Hypothalamus (tissue), 51 donors: ENCODE results near the gene NPFFR1.

ENCODE experiments used
- DNase-seq, 51 donors: peaks; one replicate each; lab custom pipeline; 2025; lab: John Stamatoyannopoulos, UW

The NPFFR1 gene

DNA sequence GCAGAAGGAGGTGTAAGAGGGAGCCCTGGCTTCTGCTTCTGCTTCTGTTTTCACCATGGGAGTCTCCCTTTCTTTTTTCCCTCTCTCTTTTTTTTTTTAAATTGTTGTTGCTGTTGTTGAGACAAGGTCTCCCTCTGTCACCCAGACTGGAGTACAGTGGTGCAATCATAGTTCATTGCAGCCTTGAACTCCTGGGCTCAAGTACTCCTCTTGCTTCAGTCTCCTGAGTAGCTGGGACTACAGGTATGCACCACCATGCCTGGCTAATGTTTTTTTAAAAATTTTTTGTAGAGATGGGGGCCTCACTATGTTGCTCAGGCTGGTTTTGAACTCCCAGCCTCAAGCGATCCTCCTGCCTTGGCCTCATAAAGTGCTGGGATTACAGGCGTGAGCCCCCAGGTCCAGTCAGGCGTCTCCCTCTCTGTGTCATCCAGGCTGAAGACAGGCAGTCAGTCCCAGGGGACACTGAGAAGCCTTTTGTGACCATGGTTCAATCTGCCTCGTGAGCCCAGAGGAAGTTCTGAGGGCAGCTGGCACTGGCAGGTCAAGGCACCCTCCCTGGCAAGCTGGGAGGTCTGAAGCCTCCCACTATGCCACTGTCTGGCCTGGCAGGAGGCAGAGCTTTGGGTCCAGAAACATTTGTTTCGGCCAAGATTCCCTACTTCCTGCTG, 33.6 kb upstream of the NPFFR1 start:
- DNase-seq = no peak

DNA sequence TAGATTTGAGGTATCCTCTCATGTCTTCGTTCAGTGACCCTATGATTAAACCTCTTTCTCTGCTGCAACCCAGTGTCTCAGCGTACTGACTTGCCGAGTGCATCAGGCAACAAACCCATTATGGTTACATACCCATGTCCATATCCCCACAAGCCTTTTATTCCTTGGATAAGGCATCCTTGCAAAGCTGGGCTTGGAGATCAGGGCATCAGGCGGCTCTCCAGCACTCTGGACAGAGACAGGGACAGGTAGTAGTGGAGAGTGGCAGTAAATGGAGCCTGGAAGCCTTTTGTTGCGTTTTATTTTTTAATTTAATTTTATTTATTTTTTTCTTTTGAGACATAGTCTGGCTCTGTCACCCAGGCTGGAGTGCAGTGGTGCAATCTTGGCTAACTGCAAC, 32.0 kb upstream of the NPFFR1 start:
- DNase-seq = no peak

DNA sequence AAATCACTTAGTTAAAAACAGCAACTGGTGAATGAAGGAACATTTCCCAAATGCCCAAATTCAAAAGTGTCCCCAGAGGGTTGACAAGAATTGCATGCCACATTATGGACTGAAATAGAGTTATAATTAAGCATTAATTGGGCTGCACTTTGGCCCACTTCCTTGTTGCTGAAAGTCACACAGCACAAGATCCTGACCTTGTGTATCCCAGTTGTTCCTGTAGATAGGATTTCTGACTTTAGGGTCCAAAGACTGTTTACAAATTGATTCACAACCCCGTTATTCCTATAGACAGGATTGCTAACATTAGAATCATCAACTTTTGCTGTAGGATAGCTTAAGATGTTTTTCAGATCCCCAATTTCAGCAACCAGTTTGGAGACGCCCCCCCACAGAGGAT, 31.5 kb upstream of the NPFFR1 start:
- DNase-seq = no peak

DNA sequence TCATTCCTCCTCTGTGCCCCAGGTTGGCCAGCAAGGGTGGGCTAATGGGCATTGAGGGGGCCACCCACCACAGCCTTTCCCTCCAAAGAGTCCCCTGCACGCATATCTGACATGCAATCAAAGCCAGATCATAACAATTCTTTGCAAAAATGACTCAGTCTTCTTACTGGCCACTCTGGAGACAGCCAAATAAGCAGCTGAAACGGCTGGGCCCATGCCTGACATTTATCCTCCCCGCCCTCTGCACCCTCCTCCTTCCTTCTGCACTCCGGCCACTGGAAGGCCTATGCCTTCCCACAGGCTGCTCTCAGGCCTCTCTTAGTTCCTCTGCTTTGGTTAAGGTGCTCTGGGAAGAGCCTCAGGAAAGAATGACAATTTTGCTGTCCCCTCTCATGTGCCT, 29.2 kb upstream of the NPFFR1 start:
- no peak for DNase-seq

DNA sequence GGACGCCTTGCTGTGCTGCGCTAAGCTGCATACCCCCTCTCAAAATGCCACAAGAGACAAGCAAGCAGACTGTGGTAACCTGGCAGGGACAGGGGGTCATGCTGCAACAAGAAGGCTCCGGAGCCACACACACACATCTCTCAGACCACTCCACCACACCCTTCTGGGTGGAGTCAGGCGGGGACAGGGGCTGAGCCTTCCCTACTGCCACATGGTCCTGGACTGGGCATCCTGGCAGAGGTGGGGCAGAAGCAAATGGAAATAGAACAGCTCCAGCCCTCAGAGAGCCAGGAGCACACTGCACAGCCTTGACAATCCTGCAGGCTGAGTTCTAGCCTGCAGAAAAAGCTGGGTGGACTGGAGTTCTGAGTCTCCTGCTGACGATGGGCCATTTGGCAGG, 28.4 kb upstream of the NPFFR1 start:
- DNase-seq = no peak

DNA sequence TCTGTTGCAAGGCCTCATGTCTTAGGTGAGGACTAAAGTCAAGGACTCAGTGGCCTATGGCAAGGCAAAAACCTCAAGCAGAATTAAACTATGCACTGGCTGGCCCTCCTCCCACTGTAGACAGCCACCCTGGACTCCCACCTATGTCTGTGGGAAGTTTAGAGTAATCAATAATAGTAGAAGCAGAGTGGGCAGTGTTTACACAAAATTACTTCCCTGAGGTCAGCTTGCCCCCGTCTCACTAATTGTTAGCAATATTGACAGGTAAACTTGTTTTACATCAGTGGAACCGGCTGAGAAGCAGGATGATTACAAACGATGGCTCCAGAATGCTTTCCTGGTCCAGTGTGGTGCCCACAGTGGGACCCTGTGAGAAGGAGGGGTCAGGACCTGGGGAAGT, 27.9 kb upstream of the NPFFR1 start:
- DNase-seq = no peak

DNA sequence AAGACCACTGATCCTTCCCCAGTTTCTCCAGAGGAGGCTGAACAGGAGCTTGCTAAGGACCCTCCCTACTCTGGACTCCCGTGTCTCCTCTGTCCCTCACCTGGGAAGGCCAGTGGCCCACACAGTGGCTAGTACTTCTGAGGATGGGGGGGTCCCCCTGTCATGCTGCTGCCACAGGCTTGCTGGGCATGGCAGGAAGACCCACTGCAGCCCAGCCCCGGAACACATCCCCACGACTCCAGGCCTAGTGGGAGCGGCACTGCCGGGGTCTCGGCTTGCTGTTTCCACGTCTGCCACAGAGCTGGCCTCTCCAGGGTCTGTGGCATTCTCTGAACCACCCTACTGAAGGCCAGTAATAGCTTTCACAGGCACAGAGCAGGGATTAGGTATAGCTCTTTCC, 25.9 kb upstream of the NPFFR1 start:
- DNase-seq = no peak

DNA sequence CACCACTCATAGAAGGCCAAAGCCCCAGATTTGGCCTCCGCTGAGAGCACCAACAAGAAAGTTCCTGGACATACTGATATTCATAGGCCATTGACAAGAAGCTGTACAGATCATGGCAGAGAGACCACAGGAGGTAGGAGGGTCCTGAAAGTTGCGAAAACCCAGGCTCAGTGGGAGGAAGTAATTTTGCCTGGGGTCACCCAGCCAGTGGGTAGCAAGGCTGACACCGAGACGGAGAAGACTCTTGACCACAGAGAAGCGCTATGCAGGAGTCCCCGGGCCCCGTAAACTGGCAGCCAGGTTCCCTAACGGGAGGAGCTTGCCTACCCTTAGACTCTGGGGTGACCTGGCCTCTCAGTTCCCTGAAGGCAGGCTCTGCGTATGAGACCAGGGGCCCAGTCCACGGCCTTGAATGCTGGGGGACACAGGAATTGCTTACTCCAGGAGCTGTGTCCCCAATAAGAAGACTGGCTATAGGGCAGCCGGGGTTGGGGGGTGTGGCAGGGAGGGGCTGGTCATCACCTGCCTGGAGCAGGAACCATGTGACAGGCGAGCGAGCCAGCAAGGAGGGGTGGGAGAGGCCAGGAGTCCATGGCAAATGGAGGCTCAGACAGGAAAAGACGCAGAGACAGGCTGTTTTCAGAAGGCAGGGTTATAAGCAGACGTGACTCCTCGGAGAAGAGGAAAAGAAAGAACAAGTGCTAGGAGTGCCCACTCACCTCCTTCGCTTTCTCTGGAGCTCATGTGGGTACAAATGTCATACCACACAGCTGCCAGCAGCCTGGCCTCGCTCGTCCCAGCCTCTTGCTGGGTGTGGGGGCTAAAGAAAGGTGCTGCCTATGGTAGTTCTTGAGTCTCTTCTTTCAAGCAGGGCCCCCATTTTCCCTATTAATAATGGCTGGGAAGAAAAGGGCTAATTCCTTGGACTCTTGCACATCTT, 24.6 kb upstream of the NPFFR1 start:
- DNase-seq = no peak

DNA sequence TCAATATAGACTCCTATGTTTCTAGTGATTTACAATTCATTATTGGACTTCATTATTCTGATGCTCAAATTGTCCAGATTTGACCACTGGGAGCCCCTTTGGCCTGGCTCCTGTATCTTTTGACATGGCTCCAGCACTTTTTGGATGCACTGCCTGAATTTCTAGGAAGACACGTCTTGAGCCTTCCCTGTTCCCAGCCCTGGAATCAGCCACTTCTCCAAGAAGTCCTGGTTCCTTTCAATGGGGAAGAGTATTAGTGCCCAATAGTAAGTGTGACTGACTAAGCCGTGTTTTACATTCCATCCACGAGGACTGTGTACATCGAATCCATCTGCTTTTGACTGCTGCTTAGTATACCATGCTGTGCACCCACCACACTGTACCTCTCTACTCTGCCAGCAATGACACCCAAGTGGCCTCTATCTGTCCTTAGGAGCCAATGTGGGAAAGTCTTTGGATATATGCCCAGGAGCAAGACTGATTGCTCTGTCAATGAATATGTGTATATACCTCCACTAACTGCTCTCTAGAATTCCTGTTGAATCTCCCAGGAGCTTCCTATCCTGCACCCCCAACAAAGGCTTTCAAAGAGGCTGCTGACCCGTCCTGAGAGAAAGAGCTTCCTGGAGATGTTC, 23.2 kb upstream of the NPFFR1 start:
- no peak for DNase-seq

DNA sequence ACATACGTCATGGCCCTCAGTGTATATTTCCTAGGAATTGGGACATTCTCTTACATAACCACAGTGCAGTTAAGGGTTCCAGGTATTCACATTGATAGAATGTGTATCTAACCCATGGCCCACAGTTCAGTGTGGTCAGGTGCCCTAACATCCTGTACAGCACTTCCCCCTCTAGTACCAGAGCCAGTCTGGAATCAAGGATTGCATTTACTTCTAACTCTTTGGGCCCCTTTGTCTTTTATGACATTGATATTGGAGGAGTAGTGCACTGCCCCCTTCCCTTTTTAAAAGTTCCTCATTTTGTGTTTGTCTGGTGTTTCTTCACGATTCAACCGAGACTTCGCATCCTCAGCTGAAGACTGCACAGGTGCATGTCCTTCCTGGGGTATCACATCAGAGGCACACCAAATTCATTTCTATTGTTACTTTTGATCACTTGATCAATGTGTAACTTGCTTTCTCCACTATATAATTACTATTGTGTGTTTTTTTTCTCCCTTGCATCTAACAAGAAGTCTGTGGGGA, 22.4 kb upstream of the NPFFR1 start:
- DNase-seq = no peak

DNA sequence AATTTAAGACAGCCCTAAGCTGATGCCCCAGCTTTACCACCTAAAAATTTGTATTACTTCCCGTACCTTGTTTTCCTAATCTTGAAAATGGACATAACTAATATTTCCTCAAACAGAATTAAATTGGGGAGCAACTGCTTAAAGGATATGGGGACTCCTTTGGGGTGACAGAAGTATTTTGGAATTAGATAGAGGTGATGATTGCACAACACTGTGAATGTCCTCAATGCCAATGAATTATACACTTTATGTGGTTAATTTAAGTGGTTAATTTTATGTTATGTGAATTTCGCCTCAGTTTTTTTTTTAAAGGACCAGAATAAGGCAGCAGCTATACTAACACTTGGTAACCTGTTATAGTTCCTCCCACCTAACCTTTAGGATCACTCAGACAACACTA, 19.9 kb upstream of the NPFFR1 start:
- no peak for DNase-seq

DNA sequence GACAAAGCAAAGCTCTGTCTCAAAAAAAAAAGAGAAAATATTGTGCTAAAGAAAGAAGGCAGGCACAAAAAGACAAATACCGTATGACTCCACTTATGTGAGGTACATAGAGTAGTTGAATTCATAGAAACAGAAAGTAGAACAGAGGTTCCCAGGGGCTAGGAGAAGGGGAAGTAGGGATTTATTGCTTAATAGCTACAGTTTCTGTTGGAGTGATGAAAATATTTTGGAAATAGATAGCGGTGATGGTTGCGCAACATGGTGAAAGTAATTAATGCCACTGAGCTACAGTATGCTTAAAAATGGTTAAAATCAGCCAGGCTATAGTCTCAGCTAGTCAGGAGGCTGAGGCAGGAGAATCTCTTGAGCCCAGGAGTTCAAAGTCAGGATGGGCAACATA, 18.5 kb upstream of the NPFFR1 start:
- DNase-seq = no peak

DNA sequence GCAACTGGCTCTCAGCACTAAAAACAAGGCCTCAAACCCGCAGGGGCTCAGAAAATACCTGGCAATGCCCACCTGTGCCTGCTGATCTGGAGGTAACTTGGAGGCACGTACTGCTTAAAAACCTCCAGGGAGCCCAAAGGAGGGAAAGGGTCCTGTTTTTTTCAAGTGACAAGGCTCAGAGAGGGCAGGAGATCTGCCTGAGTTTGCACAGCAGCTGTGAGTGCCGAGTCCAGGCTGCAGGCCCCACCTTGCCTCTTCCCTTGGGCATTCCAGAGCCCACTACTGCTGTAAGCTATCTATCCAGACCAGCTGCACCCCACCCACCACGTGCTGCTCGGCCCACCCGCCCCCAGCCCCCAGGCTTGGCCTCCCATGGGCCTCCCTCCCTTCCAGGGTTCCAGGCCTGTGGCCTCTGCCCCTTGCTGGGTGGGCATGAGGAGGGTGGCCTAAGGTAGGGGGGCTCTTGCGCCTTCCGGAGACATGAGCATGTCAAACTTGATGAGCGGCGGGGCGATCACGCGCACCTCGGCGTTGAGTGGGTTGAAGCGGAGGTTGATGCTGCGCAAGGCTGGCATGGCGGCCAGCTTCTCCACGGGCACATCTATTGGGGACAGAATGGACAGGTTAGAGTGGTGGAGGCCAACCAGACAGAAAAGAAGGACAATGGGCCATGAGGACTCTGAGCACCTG, 17.2 kb upstream of the NPFFR1 start:
- no peak for DNase-seq

DNA sequence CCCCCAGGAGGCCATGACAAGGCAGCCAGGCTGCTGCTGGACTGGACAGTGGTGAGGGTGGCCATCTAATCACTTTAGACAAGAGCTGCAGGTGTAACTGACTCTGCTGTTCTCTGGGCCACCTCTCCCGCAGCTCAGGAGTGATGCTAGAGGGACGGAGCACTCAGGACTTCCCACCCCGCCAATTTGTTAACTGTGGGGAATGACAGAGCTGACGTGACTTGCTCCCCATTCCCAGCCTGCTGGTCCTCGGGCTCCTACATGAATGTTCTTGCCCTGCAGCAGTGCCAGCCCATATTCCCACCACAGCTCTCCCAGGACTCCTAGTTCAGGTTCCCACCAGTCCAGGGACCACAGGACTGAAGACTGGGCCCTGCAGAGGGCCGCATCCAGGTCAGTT, 16.7 kb upstream of the NPFFR1 start:
- DNase-seq = no peak

DNA sequence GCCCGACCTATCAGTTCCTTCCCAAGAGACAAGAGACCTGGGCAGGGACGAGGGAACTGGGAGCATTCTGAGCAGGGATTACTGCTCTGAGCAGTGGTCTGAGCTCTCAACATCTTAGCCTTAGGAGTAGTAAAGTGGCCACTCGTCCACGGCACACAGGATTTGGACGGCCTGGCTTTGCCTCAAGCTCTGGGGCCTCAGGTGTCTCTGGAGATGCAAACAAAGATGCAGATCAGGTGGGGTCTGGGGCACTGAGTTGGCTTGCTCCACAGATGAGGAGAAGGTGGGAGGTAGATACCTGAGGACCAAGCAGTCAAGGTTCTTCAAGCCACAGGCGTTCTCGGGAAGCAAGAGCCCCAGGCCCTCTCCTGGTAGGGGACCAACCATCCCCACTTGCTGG, 16.1 kb upstream of the NPFFR1 start:
- no peak for DNase-seq

DNA sequence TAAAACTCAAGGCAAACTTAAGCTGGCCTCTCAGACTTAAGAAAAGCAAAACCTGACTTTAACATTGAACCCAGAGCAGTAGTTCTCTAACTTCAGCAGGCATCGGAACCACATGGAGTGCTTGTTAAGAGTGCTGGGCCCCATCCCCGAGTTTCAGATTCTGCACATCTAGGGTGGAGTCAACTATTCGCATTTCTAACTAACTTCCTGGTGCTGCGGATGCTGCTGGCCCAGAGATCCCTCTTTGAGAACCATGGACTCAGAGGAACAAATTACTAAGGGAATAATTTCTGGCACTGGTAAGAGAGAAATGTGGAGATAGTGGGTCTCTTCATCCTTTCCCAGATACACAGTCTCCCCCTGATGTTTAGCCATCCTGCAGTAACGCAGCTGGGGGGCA, 14.6 kb upstream of the NPFFR1 start:
- DNase-seq = no peak

DNA sequence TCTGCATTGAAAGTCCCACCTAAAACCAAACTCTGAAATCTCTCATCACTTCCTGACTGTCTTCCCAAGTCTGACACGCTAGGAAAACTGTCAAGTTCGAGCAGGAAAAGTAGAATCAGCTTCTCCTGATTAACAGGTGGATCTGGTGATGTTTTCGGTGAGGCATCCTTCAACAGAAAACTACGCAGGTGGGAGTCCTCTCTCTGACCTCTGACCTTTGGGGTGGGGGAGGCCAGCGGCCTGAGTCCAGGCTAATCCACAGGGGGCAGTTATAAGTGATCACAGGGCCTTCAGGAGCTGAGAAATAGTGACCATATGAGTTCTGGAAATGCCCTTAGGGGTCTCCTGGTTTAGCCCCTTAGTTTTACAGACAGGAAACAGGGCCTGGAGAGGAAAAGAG, 13.4 kb upstream of the NPFFR1 start:
- DNase-seq = no peak

DNA sequence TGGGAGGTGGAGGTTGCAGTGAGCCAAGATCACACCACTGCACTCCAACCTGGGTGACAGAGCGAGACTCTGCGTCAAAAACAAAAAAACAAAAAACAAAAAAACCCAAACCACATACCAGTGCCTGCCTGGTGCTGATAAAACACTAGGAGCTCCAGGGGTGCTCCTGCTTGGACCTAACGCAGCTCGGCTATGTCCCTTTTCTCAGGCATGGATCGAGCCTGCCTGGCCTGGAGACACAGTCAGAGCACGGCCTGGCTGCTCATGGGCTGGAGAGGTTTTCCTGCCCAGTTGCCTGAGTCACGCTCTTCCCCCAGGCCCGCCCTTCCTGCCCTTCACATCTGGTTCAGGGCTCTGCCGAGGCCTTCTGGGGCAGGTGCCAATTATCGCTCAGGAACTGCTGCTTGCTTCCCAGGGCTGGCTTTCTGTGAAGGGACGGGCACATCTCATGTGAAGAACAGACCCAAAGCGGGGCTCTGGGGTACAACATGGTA, 12.6 kb upstream of the NPFFR1 start:
- DNase-seq = peak in 3 of 51 donors; percentile 13 to 29 (median 17)

DNA sequence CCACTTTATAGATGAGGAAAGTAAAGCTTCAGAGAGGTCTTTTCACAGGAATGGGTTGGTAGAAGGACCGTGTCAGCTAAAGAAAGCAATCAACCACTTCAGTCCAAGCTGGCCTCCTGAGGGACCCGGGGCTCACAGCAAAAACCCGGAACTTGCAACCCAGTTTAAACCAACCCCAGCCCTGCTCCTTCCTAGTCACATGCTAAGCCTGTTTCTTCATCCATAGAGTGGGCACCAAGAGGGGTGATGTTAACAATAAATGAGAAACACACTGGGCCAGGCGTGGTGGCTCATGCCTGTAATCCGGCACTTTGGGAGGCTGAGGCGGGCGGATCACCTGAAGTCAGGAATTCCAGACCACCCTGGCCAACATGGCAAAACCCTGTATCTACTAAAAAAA, 12.1 kb upstream of the NPFFR1 start:
- no peak for DNase-seq

DNA sequence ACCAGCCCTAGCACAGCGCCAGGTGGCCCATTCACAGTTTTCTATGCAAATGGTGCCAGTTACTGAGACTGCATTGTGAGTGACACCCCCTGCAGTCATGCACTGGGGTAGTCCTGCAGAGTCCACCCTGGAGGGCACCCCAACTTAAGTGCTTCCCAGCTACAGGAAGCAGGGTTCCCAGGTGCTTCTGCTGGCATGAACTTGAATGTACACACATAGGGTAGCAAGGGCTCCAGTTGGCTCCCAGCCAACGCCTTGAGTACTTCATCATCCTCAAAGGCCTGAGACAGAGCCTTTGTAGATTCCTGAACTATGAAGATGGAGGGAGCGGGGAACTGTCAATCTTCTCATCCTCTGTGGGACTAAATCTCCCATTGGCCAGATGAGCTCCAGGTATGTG, 11.5 kb upstream of the NPFFR1 start:
- DNase-seq = peak in 1 of 51 donors; percentile 1
